IMR-90 (cell line): ENCODE measurements around the gene SMYD5. TPM values are rescaled to one million over a fixed set of nuclear protein-coding genes. Genes with fewer than 3 reads are reported as not detected.
A peak's percentile ranks its signal among the peaks of the same experiment; 100 is the strongest.

Experiments
- ATAC-seq: fragments of 200-7000 bp; cut with Tn5 transposase; 2 replicates; pipeline ENCODE4 v1.9.1; 2020; ENCODE audit warnings: low read depth, mild to moderate bottlenecking, moderate library complexity
- BruUV-seq: library from RNA; stranded (reverse); fragments of 400-500 nt; replicated peaks from 2 replicates; lab custom pipeline; 2021; lab: Mats Ljungman, UMichigan
- CTCF ChIA-PET: fragments of 300-600 bp; formaldehyde crosslinking; extraction: SDS; loops from one replicate; lab custom pipeline; 2021; ENCODE audit warnings: antibody characterized with exemption; lab: Yijun Ruan, JAX
- POLR2A ChIA-PET: fragments of 300-600 bp; sonication (Branson Sonifier 250); formaldehyde crosslinking; loops from one replicate; lab custom pipeline; 2022; ENCODE audit warnings: antibody characterized with exemption; ENCODE audit not compliant: unreplicated experiment; lab: Charles Lee
- DNase-seq: peaks from one replicate; pipeline ENCODE4 v3.0.0; 2013
- H2AFZ ChIP-seq: replicated peaks from 2 replicates; pipeline ENCODE3; 2013; ENCODE audit warnings: low read length, mild to moderate bottlenecking; ENCODE audit not compliant: poor library complexity
- H2AK5ac ChIP-seq: 2 replicates; pipeline ENCODE4 v1.6.1; 2013; ENCODE audit warnings: low read depth, low read length, inconsistent platforms
- H2AK9ac ChIP-seq: replicated peaks from 2 replicates; pipeline ENCODE3; 2013; ENCODE audit warnings: mild to moderate bottlenecking, low read depth, low read length, moderate library complexity; ENCODE audit not compliant: poor library complexity
- H2BK120ac ChIP-seq: 2 replicates; pipeline ENCODE4 v1.6.1; 2013; ENCODE audit warnings: low read depth, low read length, inconsistent platforms
- H2BK15ac ChIP-seq: 3 replicates; pipeline ENCODE4 v1.6.1; 2013; ENCODE audit warnings: low read depth, low read length, inconsistent platforms
- H2BK20ac ChIP-seq: 2 replicates; pipeline ENCODE4 v1.6.1; 2013; ENCODE audit warnings: low read depth, mild to moderate bottlenecking, inconsistent platforms, low read length, moderate library complexity
- H2BK5ac ChIP-seq: 2 replicates; pipeline ENCODE4 v1.6.1; 2013; ENCODE audit warnings: mild to moderate bottlenecking, low read depth, low read length, inconsistent platforms; ENCODE audit not compliant: poor library complexity, severe bottlenecking
- H3K14ac ChIP-seq: replicated peaks from 2 replicates; pipeline ENCODE4 v1.6.1; 2013; ENCODE audit warnings: low read depth, low read length, inconsistent platforms
- H3K18ac ChIP-seq: 2 replicates; pipeline ENCODE4 v1.6.1; 2013; ENCODE audit warnings: low read depth, low read length, control low read depth
- H3K23ac ChIP-seq: 2 replicates; pipeline ENCODE4 v1.6.1; 2013; ENCODE audit warnings: low read depth, low read length, inconsistent platforms
- H3K27ac ChIP-seq: 2 replicates; pipeline ENCODE4 v1.5.1; 2013; ENCODE audit warnings: mild to moderate bottlenecking, control low read depth, low read length; ENCODE audit not compliant: insufficient read depth
- H3K27me3 ChIP-seq: 2 replicates; pipeline ENCODE4 v1.6.1; 2013; ENCODE audit warnings: low read length; ENCODE audit not compliant: control insufficient read depth, insufficient read depth
- H3K36me3 ChIP-seq: 2 replicates; pipeline ENCODE4 v1.6.1; 2013; ENCODE audit warnings: low read length, mixed read lengths; ENCODE audit not compliant: control insufficient read depth, insufficient read depth
- H3K4ac ChIP-seq: 2 replicates; pipeline ENCODE4 v1.6.1; 2013; ENCODE audit warnings: low read depth, low read length, inconsistent platforms
- H3K4me1 ChIP-seq: 2 replicates; pipeline ENCODE4 v1.6.1; 2013; ENCODE audit warnings: low read length, mixed read lengths; ENCODE audit not compliant: control insufficient read depth, insufficient read depth
- H3K4me2 ChIP-seq: 2 replicates; pipeline ENCODE4 v1.6.1; 2013; ENCODE audit warnings: low read depth, mild to moderate bottlenecking, control low read depth, low read length, moderate library complexity
- H3K4me3 ChIP-seq: 2 replicates; pipeline ENCODE4 v1.5.1; 2013; ENCODE audit warnings: low read depth, mild to moderate bottlenecking, control low read depth, low read length, moderate library complexity; ENCODE audit not compliant: insufficient read depth
- H3K56ac ChIP-seq: 2 replicates; pipeline ENCODE4 v1.6.1; 2013; ENCODE audit warnings: low read length, inconsistent platforms; ENCODE audit not compliant: insufficient read depth; ENCODE audit errors: extremely low read depth
- H3K79me1 ChIP-seq, 2 experiments: 2 replicates each; pipeline ENCODE4 v1.6.1; 2013; ENCODE audit warnings: low read length in 2 of 2, inconsistent platforms in 1 of 2, low read depth in 1 of 2
- H3K9ac ChIP-seq: 2 replicates; pipeline ENCODE4 v1.6.1; 2013; ENCODE audit warnings: low read depth, low read length, control low read depth
- H3K9me1 ChIP-seq: 2 replicates; pipeline ENCODE4 v1.6.1; 2013; ENCODE audit warnings: low read length, inconsistent platforms; ENCODE audit not compliant: insufficient read depth
- H3K9me3 ChIP-seq: 2 replicates; pipeline ENCODE4 v1.6.1; 2013; ENCODE audit warnings: low read length; ENCODE audit not compliant: control insufficient read depth, insufficient read depth
- H4K20me1 ChIP-seq: 2 replicates; pipeline ENCODE4 v1.6.1; 2013; ENCODE audit warnings: low read length, inconsistent platforms; ENCODE audit not compliant: insufficient read depth
- H4K5ac ChIP-seq: 2 replicates; pipeline ENCODE4 v1.6.1; 2013; ENCODE audit warnings: mild to moderate bottlenecking, low read depth, low read length, control low read depth
- H4K8ac ChIP-seq, 2 experiments: 2 replicates each; pipeline ENCODE4 v1.6.1; 2013; ENCODE audit warnings: low read depth in 2 of 2, low read length in 2 of 2, control low read depth in 1 of 2, inconsistent platforms in 1 of 2
- H4K91ac ChIP-seq: 2 replicates; pipeline ENCODE4 v1.6.1; 2013; ENCODE audit warnings: low read depth, low read length, inconsistent platforms; ENCODE audit not compliant: insufficient read depth
- BHLHE40 ChIP-seq: fragments of 150-350 bp; IDR thresholded peaks from 2 replicates; pipeline ENCODE4 v1.6.1; 2016; ENCODE audit warnings: mild to moderate bottlenecking, low read depth, low read length
- CHD1 ChIP-seq: IDR thresholded peaks from 2 replicates; pipeline ENCODE4 v1.6.1; 2012; ENCODE audit warnings: low read depth, low read length, improper control_type of control experiment
- MAZ ChIP-seq: IDR thresholded peaks from 2 replicates; pipeline ENCODE4 v1.6.1; 2012; ENCODE audit warnings: low read depth, mild to moderate bottlenecking, low read length, improper control_type of control experiment, moderate library complexity, borderline replicate concordance
- MXI1 ChIP-seq: IDR thresholded peaks from 2 replicates; pipeline ENCODE4 v1.6.1; 2012; ENCODE audit warnings: low read depth, mild to moderate bottlenecking, low read length, moderate library complexity, borderline replicate concordance
- NFE2L2 ChIP-seq: fragments of 150-350 bp; IDR thresholded peaks from 2 replicates; pipeline ENCODE4 v1.6.1; 2016; ENCODE audit warnings: low read depth, mild to moderate bottlenecking, low read length
- POLR2A ChIP-seq: IDR thresholded peaks from 2 replicates; pipeline ENCODE4 v1.6.1; 2012; ENCODE audit warnings: mild to moderate bottlenecking, low read depth, low read length
- RFX5 ChIP-seq: IDR thresholded peaks from 2 replicates; pipeline ENCODE4 v1.8.0; 2012; ENCODE audit warnings: low read depth, mild to moderate bottlenecking, low read length, moderate library complexity
- SMC3 ChIP-seq: fragments of 150-350 bp; IDR thresholded peaks from 2 replicates; pipeline ENCODE4 v1.6.1; 2016; ENCODE audit warnings: low read depth, mild to moderate bottlenecking, antibody characterized with exemption, low read length, moderate library complexity
- WGBS, 2 experiments: methylation state at CpG; one replicate each; pipeline versions ENCODE4 v1.1.5 to v1.1.7; 2013; ENCODE audit warnings: missing lambda C conversion rate in 2 of 2; ENCODE audit not compliant: insufficient read length in 1 of 2; ENCODE audit errors: extremely low coverage in 2 of 2; 5-methylcytosine and 5-hydroxymethylcytosine counted together
- dilution Hi-C: fragments of 300-500 bp; cut with HindIII; formaldehyde crosslinking; loops from one replicate; pipeline ENCODE4 v1.14.3; 2018; ENCODE audit warnings: low sequenced_read_pairs; ENCODE audit not compliant: unreplicated experiment
- in situ Hi-C: fragments of 300-500 bp; cut with MboI; formaldehyde crosslinking; loops from 3 replicates; pipeline ENCODE4 v1.14.3; 2019; ENCODE audit warnings: low sequenced_read_pairs, inconsistent platforms, mixed read lengths
- intact Hi-C: fragments of 100-400 bp; cut with micrococcal nuclease; formaldehyde crosslinking; loops from 2 replicates; pipeline ENCODE4 v1.10.0; 2022
- polyA plus RNA-seq, 3 experiments: library from polyadenylated mRNA; depleted of rRNA; stranded (reverse); fragments of >200 nt; gene quantifications; 2 replicates each; pipeline ENCODE4 v1.2.3, GENCODE V29; 2012; ENCODE audit warnings: low replicate concordance in 1 of 3
- total RNA-seq: library from RNA; depleted of rRNA; stranded (reverse); fragments of >200 nt; gene quantifications from 2 replicates; pipeline ENCODE4 v1.2.3, GENCODE V29; 2012

Gene SMYD5
- total and polyA plus RNA-seq, 2 of the 4 experiments (the other 2 are of a cell fraction), result 17.8 to 19.7 TPM

DNA sequence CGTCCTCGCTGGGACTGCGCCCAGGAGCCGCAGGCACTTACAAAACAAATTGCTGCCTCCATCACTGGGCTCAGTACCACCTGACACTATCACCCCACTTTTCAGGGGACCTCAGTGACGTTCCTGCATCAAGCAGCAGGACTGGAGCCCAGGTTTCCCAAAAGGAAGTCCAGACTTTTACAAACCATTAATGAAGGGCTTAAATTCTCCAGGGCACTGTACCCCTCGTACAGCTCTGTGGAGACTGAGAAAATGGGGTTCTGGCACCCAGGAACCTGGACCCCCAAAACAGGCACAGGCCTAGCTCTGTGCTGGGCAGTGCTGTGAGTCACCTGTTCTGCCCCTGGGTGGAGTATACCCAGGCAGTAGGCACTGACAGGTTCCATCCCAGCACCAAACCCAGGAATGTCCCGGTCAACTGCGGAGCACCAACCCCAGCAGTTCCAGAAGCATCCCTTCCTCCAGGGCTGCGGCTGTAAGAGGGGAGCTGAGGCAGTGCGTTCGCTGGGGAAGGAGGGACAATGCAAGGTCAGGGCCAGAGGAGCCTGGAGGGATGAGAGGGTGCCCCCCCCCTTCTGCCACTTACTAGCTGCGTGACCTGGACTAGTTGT lies 36.3 kb upstream of the SMYD5 start:
- 0 out of 2 replicates have a peak, but pooled peaks cover 2% of the 10 kb centered on the region for H3K4me1 ChIP-seq
- H3K27ac ChIP-seq, result no peak overlapping the region
- in situ Hi-C loops (no loop called here), dilution Hi-C loops (no loop called here), intact Hi-C loops (loop anchor here (1.0 to 5.0 kb wide), 3 partner anchors 37 to 285 kb away; partner anchors contain the start of gene SMYD5)
- peaks cover 47% of the 10 kb centered on the region for H3K27me3 ChIP-seq
- no peak overlapping the region for H2BK5ac ChIP-seq
- H3K9me1 ChIP-seq, result no peaks in the 10 kb centered on the region
- H2AK9ac ChIP-seq, result no peak overlapping the region
- no peak overlapping the region for H2BK120ac ChIP-seq
- no peak overlapping the region for H2BK15ac ChIP-seq
- no TSS peak for BruUV-seq
- H3K9ac ChIP-seq, result no peak overlapping the region
- no peak for TF ChIP-seq MXI1
- no peak for TF ChIP-seq MAZ
- no peak for TF ChIP-seq CHD1
- TF ChIP-seq RFX5, result no peak
- no peak for TF ChIP-seq SMC3
- no peak for TF ChIP-seq POLR2A
- TF ChIP-seq NFE2L2, result no peak
- TF ChIP-seq BHLHE40, result no peak
- no peak overlapping the region for H2BK20ac ChIP-seq
- H3K36me3 ChIP-seq, result no peaks in the 10 kb centered on the region
- 4% methylated on average over 5 of the region's 12 CpGs; no CpG with 5 or more reads in 1 of the 2 experiments for WGBS, 2 experiments
- H3K4me3 ChIP-seq, result no peak overlapping the region
- H4K91ac ChIP-seq, result no peak overlapping the region
- no peak overlapping the region for H2AK5ac ChIP-seq
- CTCF ChIA-PET, result interaction anchor here (0.6 to 2.4 kb wide), 13 partner anchors 11 to 367 kb away, joined by 3 to 15 read pairs (median 5); partner anchors contain the start of genes NOTO and SPR
- no peak overlapping the region for H3K14ac ChIP-seq
- no peak for DNase-seq
- H4K8ac ChIP-seq, result no peak overlapping the region
- H3K4me2 ChIP-seq, result peak overlapping the region; percentile 59
- H3K56ac ChIP-seq, result no peak overlapping the region
- POLR2A ChIA-PET, result no interaction called here
- no peak overlapping the region for H3K4ac ChIP-seq
- no peaks in the 10 kb centered on the region for H3K79me1 ChIP-seq
- H4K20me1 ChIP-seq, result no peaks in the 10 kb centered on the region
- no peak overlapping the region for H3K23ac ChIP-seq
- no peaks in the 10 kb centered on the region for H3K9me3 ChIP-seq
- peak; percentile 3 for ATAC-seq
- H2AFZ ChIP-seq, result peak overlapping the region; percentile 89
- H3K18ac ChIP-seq, result no peak overlapping the region
- H4K5ac ChIP-seq, result no peak overlapping the region
